IPS-15b (cell line): ENCODE data around the gene ZNF581.
A peak's percentile ranks its signal among the peaks of the same experiment; 100 is the strongest.

Experiments used
- H3K27me3 ChIP-seq: one replicate; pipeline ENCODE4 v1.6.1; 2013; ENCODE audit warnings: low read length; ENCODE audit not compliant: control insufficient read depth, insufficient read depth
- H3K36me3 ChIP-seq: one replicate; pipeline ENCODE4 v1.6.1; 2013; ENCODE audit warnings: low read length; ENCODE audit not compliant: control insufficient read depth, insufficient read depth
- H3K4me1 ChIP-seq: one replicate; pipeline ENCODE4 v1.6.1; 2013; ENCODE audit warnings: mild to moderate bottlenecking, low read length; ENCODE audit not compliant: control insufficient read depth, insufficient read depth
- H3K4me3 ChIP-seq: one replicate; pipeline ENCODE4 v1.5.1; 2013; ENCODE audit warnings: low read depth, low read length
- H3K9ac ChIP-seq: one replicate; pipeline ENCODE4 v1.6.1; 2013; ENCODE audit warnings: low read depth, mild to moderate bottlenecking, low read length
- H3K9me3 ChIP-seq: one replicate; pipeline ENCODE4 v1.6.1; 2013; ENCODE audit warnings: mild to moderate bottlenecking, low read length; ENCODE audit not compliant: control insufficient read depth, insufficient read depth

ZNF581 gene

GRCh38 chr19:55666343-55667005 is 23.0 kb downstream of the ZNF581 start:
- no peaks in the 10 kb centered on the region for H3K4me1 ChIP-seq
- H3K4me3 ChIP-seq = no peak overlapping the region
- peaks cover 82% of the 10 kb centered on the region for H3K36me3 ChIP-seq
- H3K9me3 ChIP-seq = no peaks in the 10 kb centered on the region
- H3K9ac ChIP-seq = no peak overlapping the region
- H3K27me3 ChIP-seq = no peaks in the 10 kb centered on the region

- Histone ChIP-seq H3K9ac (no peak overlapping the region), H3K4me3 (no peak overlapping the region), H3K4me1 (no peaks in the 10 kb centered on the region), H3K36me3 (peaks cover 76% of the 10 kb centered on the region), H3K27me3 (no peaks in the 10 kb centered on the region), H3K9me3 (no peaks in the 10 kb centered on the region)
Observed at GRCh38 chr19:55667006-55667381, 23.5 kb downstream of the ZNF581 start.

GRCh38 chr19:55667511-55667910 is 24.1 kb downstream of the ZNF581 start:
- no peak overlapping the region for H3K9ac ChIP-seq
- H3K36me3 ChIP-seq = peaks cover 73% of the 10 kb centered on the region
- H3K4me3 ChIP-seq = no peak overlapping the region
- no peaks in the 10 kb centered on the region for H3K27me3 ChIP-seq
- H3K4me1 ChIP-seq = no peaks in the 10 kb centered on the region
- H3K9me3 ChIP-seq = no peaks in the 10 kb centered on the region

GRCh38 chr19:55667958-55668357 is 24.5 kb downstream of the ZNF581 start:
- no peaks in the 10 kb centered on the region for H3K9me3 ChIP-seq
- no peak overlapping the region for H3K9ac ChIP-seq
- no peak overlapping the region for H3K4me3 ChIP-seq
- H3K36me3 ChIP-seq = peaks cover 68% of the 10 kb centered on the region
- no peaks in the 10 kb centered on the region for H3K4me1 ChIP-seq
- H3K27me3 ChIP-seq = no peaks in the 10 kb centered on the region

GRCh38 chr19:55668603-55669348 is 25.3 kb downstream of the ZNF581 start:
- peaks cover 60% of the 10 kb centered on the region for H3K36me3 ChIP-seq
- no peaks in the 10 kb centered on the region for H3K9me3 ChIP-seq
- no peak overlapping the region for H3K9ac ChIP-seq
- no peaks in the 10 kb centered on the region for H3K27me3 ChIP-seq
- H3K4me3 ChIP-seq = no peak overlapping the region
- H3K4me1 ChIP-seq = peaks cover 2% of the 10 kb centered on the region

- H3K27me3 ChIP-seq = no peaks in the 10 kb centered on the region
- H3K9ac ChIP-seq = no peak overlapping the region
- H3K36me3 ChIP-seq = peaks cover 52% of the 10 kb centered on the region
- H3K4me3 ChIP-seq = no peak overlapping the region
- H3K9me3 ChIP-seq = no peaks in the 10 kb centered on the region
- H3K4me1 ChIP-seq = peaks cover 2% of the 10 kb centered on the region
Observed at GRCh38 chr19:55669418-55670279, 26.2 kb downstream of the ZNF581 start.

- H3K9ac ChIP-seq = no peak overlapping the region
- H3K36me3 ChIP-seq = peaks cover 48% of the 10 kb centered on the region
- no peak overlapping the region for H3K4me3 ChIP-seq
- no peaks in the 10 kb centered on the region for H3K9me3 ChIP-seq
- H3K27me3 ChIP-seq = no peaks in the 10 kb centered on the region
- peaks cover 2% of the 10 kb centered on the region for H3K4me1 ChIP-seq
Observed at GRCh38 chr19:55670280-55671053, 27.0 kb downstream of the ZNF581 start.

- Histone ChIP-seq H3K9me3 (no peaks in the 10 kb centered on the region), H3K36me3 (peaks cover 42% of the 10 kb centered on the region), H3K4me3 (no peak overlapping the region), H3K27me3 (no peaks in the 10 kb centered on the region), H3K9ac (no peak overlapping the region), H3K4me1 (peaks cover 2% of the 10 kb centered on the region)
Observed at GRCh38 chr19:55671054-55671378, 27.6 kb downstream of the ZNF581 start.

GRCh38 chr19:55672418-55672817 is 29.0 kb downstream of the ZNF581 start:
- Histone ChIP-seq H3K9me3 (no peaks in the 10 kb centered on the region), H3K36me3 (peaks cover 29% of the 10 kb centered on the region), H3K27me3 (no peaks in the 10 kb centered on the region), H3K4me1 (peaks cover 2% of the 10 kb centered on the region), H3K4me3 (no peak overlapping the region), H3K9ac (no peak overlapping the region)

GRCh38 chr19:55673465-55673864 is 30.0 kb downstream of the ZNF581 start:
- Histone ChIP-seq H3K4me1 (peaks cover 2% of the 10 kb centered on the region), H3K9ac (no peak overlapping the region), H3K27me3 (no peaks in the 10 kb centered on the region), H3K4me3 (no peak overlapping the region), H3K9me3 (no peaks in the 10 kb centered on the region), H3K36me3 (peaks cover 24% of the 10 kb centered on the region)

GRCh38 chr19:55673889-55674288 is 30.4 kb downstream of the ZNF581 start:
- Histone ChIP-seq H3K27me3 (no peaks in the 10 kb centered on the region), H3K9ac (no peak overlapping the region), H3K9me3 (no peaks in the 10 kb centered on the region), H3K36me3 (peaks cover 25% of the 10 kb centered on the region), H3K4me3 (peak overlapping the region; percentile 56), H3K4me1 (peaks cover 2% of the 10 kb centered on the region)
